ENCODE measurements around the gene RBMS2.

DNA sequence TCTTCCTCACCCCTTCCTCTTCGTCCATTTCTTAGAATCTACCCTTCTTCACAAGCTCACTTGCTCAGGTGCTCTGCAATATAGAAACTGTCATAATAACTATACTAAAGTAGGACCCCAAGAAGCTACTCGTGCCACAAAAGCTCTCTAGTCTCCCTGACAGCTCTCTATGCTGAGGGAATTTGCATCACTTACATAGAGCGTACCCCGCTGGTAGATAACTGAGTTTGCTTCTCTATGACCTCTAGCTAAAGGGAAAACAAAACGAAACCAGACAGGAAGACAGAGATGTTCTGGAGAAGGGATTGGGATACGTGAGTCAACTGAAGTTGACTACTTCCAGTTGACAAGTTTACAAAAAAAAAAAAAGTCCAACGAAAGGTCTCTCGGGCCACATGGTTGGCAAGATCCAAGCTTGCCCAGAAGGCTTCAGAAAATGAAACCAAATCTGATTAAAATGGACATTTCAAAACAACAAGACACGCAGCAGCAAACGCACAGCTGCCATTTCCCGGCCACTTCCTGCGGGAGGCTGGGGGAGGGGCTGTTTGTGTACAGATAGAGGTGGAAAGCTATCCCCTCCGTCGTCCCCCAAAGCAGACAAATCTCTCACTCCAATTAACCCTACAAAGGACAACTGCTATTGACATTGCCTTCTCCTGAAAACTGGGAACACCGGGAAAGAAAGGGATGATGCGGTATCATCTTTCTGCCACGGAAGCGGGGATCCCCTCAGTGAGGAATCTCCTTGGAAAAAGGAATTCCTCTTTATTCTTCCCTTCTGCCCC is 107.2 kb downstream of the RBMS2 start:
- TF ChIP-seq, protein P1, sequence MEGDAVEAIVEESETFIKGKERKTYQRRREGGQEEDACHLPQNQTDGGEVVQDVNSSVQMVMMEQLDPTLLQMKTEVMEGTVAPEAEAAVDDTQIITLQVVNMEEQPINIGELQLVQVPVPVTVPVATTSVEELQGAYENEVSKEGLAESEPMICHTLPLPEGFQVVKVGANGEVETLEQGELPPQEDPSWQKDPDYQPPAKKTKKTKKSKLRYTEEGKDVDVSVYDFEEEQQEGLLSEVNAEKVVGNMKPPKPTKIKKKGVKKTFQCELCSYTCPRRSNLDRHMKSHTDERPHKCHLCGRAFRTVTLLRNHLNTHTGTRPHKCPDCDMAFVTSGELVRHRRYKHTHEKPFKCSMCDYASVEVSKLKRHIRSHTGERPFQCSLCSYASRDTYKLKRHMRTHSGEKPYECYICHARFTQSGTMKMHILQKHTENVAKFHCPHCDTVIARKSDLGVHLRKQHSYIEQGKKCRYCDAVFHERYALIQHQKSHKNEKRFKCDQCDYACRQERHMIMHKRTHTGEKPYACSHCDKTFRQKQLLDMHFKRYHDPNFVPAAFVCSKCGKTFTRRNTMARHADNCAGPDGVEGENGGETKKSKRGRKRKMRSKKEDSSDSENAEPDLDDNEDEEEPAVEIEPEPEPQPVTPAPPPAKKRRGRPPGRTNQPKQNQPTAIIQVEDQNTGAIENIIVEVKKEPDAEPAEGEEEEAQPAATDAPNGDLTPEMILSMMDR (IDR thresholded peaks at IDR 0.05) = no peak
- peak in 1 of 2 donors; percentile 35 for TF ChIP-seq POLR2A (IDR thresholded peaks at IDR 0.05)

Data from tibial nerve (tissue), 3 donors.